A549 treated with Mapracorat at 1 μM for 4 hours (cell line): ENCODE data around the gene ALDOB. TPM values are rescaled to one million over a fixed set of nuclear protein-coding genes. Genes with fewer than 3 reads are reported as not detected.

ENCODE experiments used
- total RNA-seq: library from RNA; stranded (reverse); fragments of 200-300 nt; extraction: Qiagen RNA extraction; gene quantifications from 5 replicates; pipeline ENCODE4 v1.2.3, GENCODE V29; 2022

The ALDOB gene
- total RNA-seq: 0.12 TPM in 1 of 5 replicates, not detected in the others

GRCh38 chr9:101435601-101436079, at the start of gene ALDOB:
Gene ALDOB, minus strand, starts transcription at chr9:101435774. Its CDS starts 4,887 bp downstream, at chr9:101430887.

GRCh38 chr9:101398068-101398929, 37.3 kb downstream of the ALDOB start, which contains the start of the genes MRPL50 and ZNF189:
Gene MRPL50, minus strand, starts transcription at chr9:101398618. Its CDS starts 26 bp downstream, at chr9:101398592.
Gene ZNF189, plus strand, starts transcription at chr9:101398851. Its CDS starts 306 bp downstream, at chr9:101399157.

GRCh38 chr9:101384873-101385536, 50.6 kb downstream of the ALDOB start, which contains the start of gene BAAT:
Gene BAAT, minus strand, starts transcription at chr9:101385006. Its CDS starts 13,602 bp downstream, at chr9:101371404.

Other genes starting within 250 kb of the ALDOB start
- 0.23 to 0.45 TPM (median 0.35 TPM) in 5 replicates for gene BAAT, start 50.8 kb downstream of the ALDOB start, total RNA-seq
- gene MRPL50, start 37.2 kb downstream of the ALDOB start, total RNA-seq: 12.5 to 17.8 TPM (median 13.7 TPM) in 5 replicates
- gene ZNF189, start 36.9 kb downstream of the ALDOB start, total RNA-seq: 6.8 to 9.4 TPM (median 6.9 TPM) in 5 replicates
- 20.4 to 22.3 TPM (median 21.9 TPM) in 5 replicates for gene RNF20, start 98.1 kb upstream of the ALDOB start, total RNA-seq
- not detected in 5 replicates for gene PPP3R2, start 159.2 kb upstream of the ALDOB start, total RNA-seq